Measurements from ENCODE around the gene CCT8. TPM values are rescaled to one million over a fixed set of nuclear protein-coding genes. Genes with fewer than 3 reads are reported as not detected.

The CCT8 gene
- total RNA-seq, 1 experiment from 2014 or later = 335 TPM

DNA sequence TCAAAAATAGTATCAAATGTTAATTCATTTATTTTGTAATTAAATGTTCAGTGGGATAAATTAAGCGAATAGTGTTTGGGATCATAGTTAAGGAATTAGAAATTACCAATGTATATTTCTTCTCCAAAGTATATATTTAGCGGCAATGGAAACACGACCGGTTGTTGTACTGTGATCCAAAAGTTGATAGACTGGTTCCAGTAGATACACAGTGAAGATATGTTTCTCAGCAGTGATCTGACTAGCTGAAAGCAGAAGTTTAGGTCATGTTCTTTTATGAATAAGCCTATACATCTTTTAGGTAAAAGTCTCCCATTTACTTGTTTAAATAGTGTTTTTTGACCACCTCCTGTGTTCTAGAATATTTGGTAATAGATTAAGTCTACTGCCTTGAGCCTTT lies 40.1 kb downstream of the CCT8 start:
- Mint-ChIP-seq H3K27ac (no peak overlapping the region), H3K36me3 (peaks cover 64% of the 10 kb centered on the region), H3K4me3 (no peak overlapping the region), H3K4me1 (no peaks in the 10 kb centered on the region), H3K9me3 (no peaks in the 10 kb centered on the region), H3K27me3 (ENCODE audit: low read depth) (no peaks in the 10 kb centered on the region)
- CTCF ChIA-PET = no interaction called here
- no peak for TF ChIP-seq ATF3 (CRISPR knock-in tag; conservative IDR thresholded peaks at IDR 0.05)
- no peak for TF ChIP-seq SP1 (CRISPR knock-in tag; conservative IDR thresholded peaks at IDR 0.05)
- TF ChIP-seq, protein P1, sequence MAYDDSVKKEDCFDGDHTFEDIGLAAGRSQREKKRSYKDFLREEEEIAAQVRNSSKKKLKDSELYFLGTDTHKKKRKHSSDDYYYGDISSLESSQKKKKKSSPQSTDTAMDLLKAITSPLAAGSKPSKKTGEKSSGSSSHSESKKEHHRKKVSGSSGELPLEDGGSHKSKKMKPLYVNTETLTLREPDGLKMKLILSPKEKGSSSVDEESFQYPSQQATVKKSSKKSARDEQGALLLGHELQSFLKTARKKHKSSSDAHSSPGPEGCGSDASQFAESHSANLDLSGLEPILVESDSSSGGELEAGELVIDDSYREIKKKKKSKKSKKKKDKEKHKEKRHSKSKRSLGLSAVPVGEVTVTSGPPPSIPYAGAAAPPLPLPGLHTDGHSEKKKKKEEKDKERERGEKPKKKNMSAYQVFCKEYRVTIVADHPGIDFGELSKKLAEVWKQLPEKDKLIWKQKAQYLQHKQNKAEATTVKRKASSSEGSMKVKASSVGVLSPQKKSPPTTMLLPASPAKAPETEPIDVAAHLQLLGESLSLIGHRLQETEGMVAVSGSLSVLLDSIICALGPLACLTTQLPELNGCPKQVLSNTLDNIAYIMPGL (CRISPR knock-in tag; IDR thresholded peaks at IDR 0.05) = no peak
- TF ChIP-seq ESRRA (CRISPR knock-in tag; IDR thresholded peaks at IDR 0.05; ENCODE audit: borderline replicate concordance) = no peak
- TF ChIP-seq NR3C1 (CRISPR knock-in tag; conservative IDR thresholded peaks at IDR 0.05; ENCODE audit: low read depth) = no peak
- no peak for TF ChIP-seq ZNF121 (CRISPR knock-in tag; IDR thresholded peaks at IDR 0.05)
- no peak for TF ChIP-seq NFYB (CRISPR knock-in tag; conservative IDR thresholded peaks at IDR 0.05; ENCODE audit: low read depth)
- TF ChIP-seq, protein P2, sequence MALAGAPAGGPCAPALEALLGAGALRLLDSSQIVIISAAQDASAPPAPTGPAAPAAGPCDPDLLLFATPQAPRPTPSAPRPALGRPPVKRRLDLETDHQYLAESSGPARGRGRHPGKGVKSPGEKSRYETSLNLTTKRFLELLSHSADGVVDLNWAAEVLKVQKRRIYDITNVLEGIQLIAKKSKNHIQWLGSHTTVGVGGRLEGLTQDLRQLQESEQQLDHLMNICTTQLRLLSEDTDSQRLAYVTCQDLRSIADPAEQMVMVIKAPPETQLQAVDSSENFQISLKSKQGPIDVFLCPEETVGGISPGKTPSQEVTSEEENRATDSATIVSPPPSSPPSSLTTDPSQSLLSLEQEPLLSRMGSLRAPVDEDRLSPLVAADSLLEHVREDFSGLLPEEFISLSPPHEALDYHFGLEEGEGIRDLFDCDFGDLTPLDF (CRISPR knock-in tag; IDR thresholded peaks at IDR 0.05) = no peak
- no peak for TF ChIP-seq MXD4 (CRISPR knock-in tag; IDR thresholded peaks at IDR 0.05; ENCODE audit: borderline replicate concordance)
- no peak for TF ChIP-seq AFF4 (CRISPR knock-in tag; IDR thresholded peaks at IDR 0.05; ENCODE audit: borderline replicate concordance)
- no peak for TF ChIP-seq PRRX2 (CRISPR knock-in tag; IDR thresholded peaks at IDR 0.05)
- TF ChIP-seq, protein P3, sequence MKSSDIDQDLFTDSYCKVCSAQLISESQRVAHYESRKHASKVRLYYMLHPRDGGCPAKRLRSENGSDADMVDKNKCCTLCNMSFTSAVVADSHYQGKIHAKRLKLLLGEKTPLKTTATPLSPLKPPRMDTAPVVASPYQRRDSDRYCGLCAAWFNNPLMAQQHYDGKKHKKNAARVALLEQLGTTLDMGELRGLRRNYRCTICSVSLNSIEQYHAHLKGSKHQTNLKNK (CRISPR knock-in tag; IDR thresholded peaks at IDR 0.05) = no peak
- POLR2A ChIA-PET = no interaction called here
- ATAC-seq = no peak
- DNase-seq (ENCODE audit: low spot score) = no peak

DNA sequence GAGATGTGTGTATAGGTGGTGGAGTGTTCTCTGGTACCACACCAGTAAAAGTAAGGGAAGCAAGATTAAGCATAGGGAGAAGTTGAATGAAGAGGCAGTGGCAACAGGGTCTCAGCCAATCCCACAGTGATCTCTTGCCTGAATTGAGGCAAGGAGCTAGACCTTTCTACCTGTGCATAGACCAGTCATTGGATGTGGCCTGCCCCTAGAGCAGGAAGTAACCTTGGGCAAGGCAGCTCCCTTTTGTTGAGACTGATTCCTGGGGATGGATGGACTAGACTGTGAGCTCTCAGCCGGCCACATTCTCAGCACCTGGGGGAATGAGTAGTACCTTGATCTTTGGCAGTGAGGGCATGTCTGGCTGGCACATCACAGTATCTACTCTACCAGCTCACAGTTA lies 42.5 kb downstream of the CCT8 start:
- H3K36me3 Mint-ChIP-seq = peaks cover 47% of the 10 kb centered on the region
- ChIA-PET POLR2A (no interaction called here), CTCF (no interaction called here)
- H3K27ac Mint-ChIP-seq = no peak overlapping the region
- no peak for TF ChIP-seq ZNF232 (CRISPR knock-in tag; IDR thresholded peaks at IDR 0.05)
- TF ChIP-seq NR3C1 (CRISPR knock-in tag; conservative IDR thresholded peaks at IDR 0.05; ENCODE audit: low read depth) = no peak
- TF ChIP-seq, protein P4, sequence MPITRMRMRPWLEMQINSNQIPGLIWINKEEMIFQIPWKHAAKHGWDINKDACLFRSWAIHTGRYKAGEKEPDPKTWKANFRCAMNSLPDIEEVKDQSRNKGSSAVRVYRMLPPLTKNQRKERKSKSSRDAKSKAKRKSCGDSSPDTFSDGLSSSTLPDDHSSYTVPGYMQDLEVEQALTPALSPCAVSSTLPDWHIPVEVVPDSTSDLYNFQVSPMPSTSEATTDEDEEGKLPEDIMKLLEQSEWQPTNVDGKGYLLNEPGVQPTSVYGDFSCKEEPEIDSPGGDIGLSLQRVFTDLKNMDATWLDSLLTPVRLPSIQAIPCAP (CRISPR knock-in tag; IDR thresholded peaks at IDR 0.05) = no peak
- TF ChIP-seq, protein P5, sequence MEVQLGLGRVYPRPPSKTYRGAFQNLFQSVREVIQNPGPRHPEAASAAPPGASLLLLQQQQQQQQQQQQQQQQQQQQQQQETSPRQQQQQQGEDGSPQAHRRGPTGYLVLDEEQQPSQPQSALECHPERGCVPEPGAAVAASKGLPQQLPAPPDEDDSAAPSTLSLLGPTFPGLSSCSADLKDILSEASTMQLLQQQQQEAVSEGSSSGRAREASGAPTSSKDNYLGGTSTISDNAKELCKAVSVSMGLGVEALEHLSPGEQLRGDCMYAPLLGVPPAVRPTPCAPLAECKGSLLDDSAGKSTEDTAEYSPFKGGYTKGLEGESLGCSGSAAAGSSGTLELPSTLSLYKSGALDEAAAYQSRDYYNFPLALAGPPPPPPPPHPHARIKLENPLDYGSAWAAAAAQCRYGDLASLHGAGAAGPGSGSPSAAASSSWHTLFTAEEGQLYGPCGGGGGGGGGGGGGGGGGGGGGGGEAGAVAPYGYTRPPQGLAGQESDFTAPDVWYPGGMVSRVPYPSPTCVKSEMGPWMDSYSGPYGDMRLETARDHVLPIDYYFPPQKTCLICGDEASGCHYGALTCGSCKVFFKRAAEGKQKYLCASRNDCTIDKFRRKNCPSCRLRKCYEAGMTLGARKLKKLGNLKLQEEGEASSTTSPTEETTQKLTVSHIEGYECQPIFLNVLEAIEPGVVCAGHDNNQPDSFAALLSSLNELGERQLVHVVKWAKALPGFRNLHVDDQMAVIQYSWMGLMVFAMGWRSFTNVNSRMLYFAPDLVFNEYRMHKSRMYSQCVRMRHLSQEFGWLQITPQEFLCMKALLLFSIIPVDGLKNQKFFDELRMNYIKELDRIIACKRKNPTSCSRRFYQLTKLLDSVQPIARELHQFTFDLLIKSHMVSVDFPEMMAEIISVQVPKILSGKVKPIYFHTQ (CRISPR knock-in tag; IDR thresholded peaks at IDR 0.05) = no peak
- TF ChIP-seq, protein P6, sequence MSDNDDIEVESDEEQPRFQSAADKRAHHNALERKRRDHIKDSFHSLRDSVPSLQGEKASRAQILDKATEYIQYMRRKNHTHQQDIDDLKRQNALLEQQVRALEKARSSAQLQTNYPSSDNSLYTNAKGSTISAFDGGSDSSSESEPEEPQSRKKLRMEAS (CRISPR knock-in tag; IDR thresholded peaks at IDR 0.05) = no peak
- TF ChIP-seq ZNF263 (CRISPR knock-in tag; IDR thresholded peaks at IDR 0.05; ENCODE audit: low read depth) = no peak
- no peak overlapping the region for H3K4me3 Mint-ChIP-seq
- ATAC-seq (no peak), DNase-seq (ENCODE audit: low spot score) (no peak)
- no peaks in the 10 kb centered on the region for H3K9me3 Mint-ChIP-seq
- peaks cover 5% of the 10 kb centered on the region; the same call in 1 of the 2 replicates for H3K4me1 Mint-ChIP-seq
- H3K27me3 Mint-ChIP-seq (ENCODE audit: low read depth) = no peaks in the 10 kb centered on the region

Measured in WTC11 (cell line).